Stimulated activated effector memory CD8-positive, alpha-beta T cell treated with anti-CD3 and anti-CD28 coated beads, Interleukin-12 subunit alpha, Interleukin-12 subunit beta, amount 100 ng/mL, for 72 hours (primary cell): Measurements from ENCODE around the gene PIP5K1B.

Source experiments
- ATAC-seq: fragments of 150-1000 bp; cut with Tn5 transposase; 2 replicates; pipeline ENCODE4 v1.10.0; 2021
- DNase-seq, 2 donors: peaks; one replicate each; pipeline ENCODE4 v3.0.0; 2021 to 2022; ENCODE audit warnings: low spot score in 2 of 2
- H3K27ac Mint-ChIP-seq: one replicate; pipeline ENCODE4 v1.8.0; 2022; ENCODE audit warnings: mild to moderate bottlenecking, mixed read lengths
- H3K36me3 Mint-ChIP-seq: one replicate; pipeline ENCODE4 v1.8.0; 2022; ENCODE audit warnings: mild to moderate bottlenecking, mixed read lengths
- H3K4me1 Mint-ChIP-seq: one replicate; pipeline ENCODE4 v1.8.0; 2022; ENCODE audit warnings: mixed read lengths
- H3K4me3 Mint-ChIP-seq: one replicate; pipeline ENCODE4 v1.8.0; 2022; ENCODE audit warnings: mild to moderate bottlenecking, mixed read lengths
- H3K9me3 Mint-ChIP-seq: one replicate; pipeline ENCODE4 v1.8.0; 2022; ENCODE audit warnings: mixed read lengths

Gene PIP5K1B

GRCh38 chr9:68827837-68828744, 123.1 kb downstream of the PIP5K1B start:
- ATAC-seq (no peak), DNase-seq (no peak)
- Mint-ChIP-seq H3K4me1 (no peaks in the 10 kb centered on the region), H3K9me3 (no peaks in the 10 kb centered on the region), H3K4me3 (no peak overlapping the region), H3K27ac (no peak overlapping the region), H3K36me3 (no peaks in the 10 kb centered on the region)

- no peaks in the 10 kb centered on the region for H3K36me3 Mint-ChIP-seq
- no peaks in the 10 kb centered on the region for H3K9me3 Mint-ChIP-seq
- no peak for DNase-seq
- ATAC-seq = no peak
- no peak overlapping the region for H3K27ac Mint-ChIP-seq
- H3K4me3 Mint-ChIP-seq = no peak overlapping the region
- H3K4me1 Mint-ChIP-seq = no peaks in the 10 kb centered on the region
Measured at GRCh38 chr9:68832101-68832500, 127.1 kb downstream of the PIP5K1B start.

GRCh38 chr9:68832861-68833518, 128.0 kb downstream of the PIP5K1B start:
- no peak overlapping the region for H3K4me3 Mint-ChIP-seq
- ATAC-seq (peak; percentile 20), DNase-seq (no peak)
- no peaks in the 10 kb centered on the region for H3K36me3 Mint-ChIP-seq
- no peak overlapping the region for H3K27ac Mint-ChIP-seq
- no peaks in the 10 kb centered on the region for H3K9me3 Mint-ChIP-seq
- no peaks in the 10 kb centered on the region for H3K4me1 Mint-ChIP-seq

- H3K36me3 Mint-ChIP-seq = no peaks in the 10 kb centered on the region
- H3K4me1 Mint-ChIP-seq = no peaks in the 10 kb centered on the region
- DNase-seq (no peak), ATAC-seq (peak; percentile 24)
- no peaks in the 10 kb centered on the region for H3K9me3 Mint-ChIP-seq
- H3K4me3 Mint-ChIP-seq = no peak overlapping the region
- H3K27ac Mint-ChIP-seq = no peak overlapping the region
Measured at GRCh38 chr9:68834931-68835520, 130.0 kb downstream of the PIP5K1B start.

GRCh38 chr9:68836788-68837187, 131.7 kb downstream of the PIP5K1B start:
- ATAC-seq = no peak
- Mint-ChIP-seq H3K4me3 (no peak overlapping the region), H3K4me1 (no peaks in the 10 kb centered on the region), H3K36me3 (no peaks in the 10 kb centered on the region), H3K9me3 (no peaks in the 10 kb centered on the region), H3K27ac (no peak overlapping the region)
- no peak for DNase-seq

GRCh38 chr9:68838245-68838644, 133.2 kb downstream of the PIP5K1B start:
- no peaks in the 10 kb centered on the region for H3K36me3 Mint-ChIP-seq
- no peak for DNase-seq
- no peak overlapping the region for H3K27ac Mint-ChIP-seq
- H3K4me1 Mint-ChIP-seq = no peaks in the 10 kb centered on the region
- H3K4me3 Mint-ChIP-seq = no peak overlapping the region
- no peaks in the 10 kb centered on the region for H3K9me3 Mint-ChIP-seq
- ATAC-seq = no peak

GRCh38 chr9:68841276-68842052, 136.4 kb downstream of the PIP5K1B start:
- Mint-ChIP-seq H3K27ac (no peak overlapping the region), H3K4me1 (no peaks in the 10 kb centered on the region), H3K36me3 (no peaks in the 10 kb centered on the region), H3K9me3 (no peaks in the 10 kb centered on the region), H3K4me3 (no peak overlapping the region)
- DNase-seq (no peak), ATAC-seq (no peak)

- Mint-ChIP-seq H3K36me3 (no peaks in the 10 kb centered on the region), H3K4me3 (no peak overlapping the region), H3K9me3 (no peaks in the 10 kb centered on the region), H3K4me1 (no peaks in the 10 kb centered on the region), H3K27ac (no peak overlapping the region)
- DNase-seq (no peak), ATAC-seq (no peak)
Measured at GRCh38 chr9:68842568-68842967, 137.5 kb downstream of the PIP5K1B start.

GRCh38 chr9:68843239-68843638, 138.2 kb downstream of the PIP5K1B start:
- DNase-seq (no peak), ATAC-seq (no peak)
- H3K4me1 Mint-ChIP-seq = no peaks in the 10 kb centered on the region
- no peak overlapping the region for H3K27ac Mint-ChIP-seq
- H3K36me3 Mint-ChIP-seq = no peaks in the 10 kb centered on the region
- no peak overlapping the region for H3K4me3 Mint-ChIP-seq
- H3K9me3 Mint-ChIP-seq = no peaks in the 10 kb centered on the region

GRCh38 chr9:68844157-68844556, 139.1 kb downstream of the PIP5K1B start:
- DNase-seq (no peak), ATAC-seq (no peak)
- Mint-ChIP-seq H3K36me3 (no peaks in the 10 kb centered on the region), H3K27ac (no peak overlapping the region), H3K4me3 (no peak overlapping the region), H3K9me3 (no peaks in the 10 kb centered on the region), H3K4me1 (no peaks in the 10 kb centered on the region)

GRCh38 chr9:68844631-68845612, 139.9 kb downstream of the PIP5K1B start:
- no peak overlapping the region for H3K4me3 Mint-ChIP-seq
- H3K9me3 Mint-ChIP-seq = no peaks in the 10 kb centered on the region
- ATAC-seq (no peak), DNase-seq (no peak)
- no peak overlapping the region for H3K27ac Mint-ChIP-seq
- no peaks in the 10 kb centered on the region for H3K4me1 Mint-ChIP-seq
- H3K36me3 Mint-ChIP-seq = no peaks in the 10 kb centered on the region

GRCh38 chr9:68847765-68848164, 142.7 kb downstream of the PIP5K1B start:
- H3K9me3 Mint-ChIP-seq = no peaks in the 10 kb centered on the region
- ATAC-seq (no peak), DNase-seq (no peak)
- no peak overlapping the region for H3K4me3 Mint-ChIP-seq
- H3K27ac Mint-ChIP-seq = no peak overlapping the region
- H3K36me3 Mint-ChIP-seq = no peaks in the 10 kb centered on the region
- H3K4me1 Mint-ChIP-seq = no peaks in the 10 kb centered on the region

GRCh38 chr9:68851657-68852056, 146.6 kb downstream of the PIP5K1B start:
- no peak for ATAC-seq
- no peak overlapping the region for H3K27ac Mint-ChIP-seq

GRCh38 chr9:68852941-68853340, 147.9 kb downstream of the PIP5K1B start:
- DNase-seq (no peak), ATAC-seq (no peak)
- Mint-ChIP-seq H3K4me1 (no peaks in the 10 kb centered on the region), H3K4me3 (no peak overlapping the region), H3K9me3 (no peaks in the 10 kb centered on the region), H3K36me3 (no peaks in the 10 kb centered on the region), H3K27ac (no peak overlapping the region)

More at GRCh38 chr9:68851657-68852056, 146.6 kb downstream of the PIP5K1B start:
- H3K9me3 Mint-ChIP-seq = no peaks in the 10 kb centered on the region
- H3K4me1 Mint-ChIP-seq = no peaks in the 10 kb centered on the region
- no peaks in the 10 kb centered on the region for H3K36me3 Mint-ChIP-seq
- no peak overlapping the region for H3K4me3 Mint-ChIP-seq
- no peak for DNase-seq
